Measurements from ENCODE around the gene LDLRAP1. TPM values are rescaled to one million over a fixed set of nuclear protein-coding genes. Genes with fewer than 3 reads are reported as not detected.

The LDLRAP1 gene
- total RNA-seq, 1 donor from 2014 or later: 8.6 TPM

GRCh38 chr1:25616095-25616986 is 72.9 kb downstream of the LDLRAP1 start, which contains the start of gene MAN1C1:
MAN1C1 (plus strand) TSS chr1:25616791; CDS start chr1:25617798, 1,007 bp downstream.
- Mint-ChIP-seq H3K27me3 (ENCODE audit: insufficient read depth, low read depth) (peaks cover 35% of the 10 kb centered on the region), H3K36me3 (no peaks in the 10 kb centered on the region), H3K4me1 (peaks cover 30% of the 10 kb centered on the region), H3K9me3 (no peaks in the 10 kb centered on the region), H3K4me3 (peak within 1 kb of the TSS; percentile 83), H3K27ac (no peak within 1 kb of the TSS)
- Histone ChIP-seq H2AFZ (replicated peaks) (peak within 1 kb of the TSS; percentile 85), H3K9ac (peak within 1 kb of the TSS; percentile 39), H3F3A (ENCODE audit: low read depth) (peaks cover 26% of the 10 kb centered on the region), H3K4me1 (peaks cover 22% of the 10 kb centered on the region), H3K4me2 (peak within 1 kb of the TSS; percentile 98), H3K27me3 (peaks cover 64% of the 10 kb centered on the region), H3K79me2 (ENCODE audit: low read depth) (no peaks in the 10 kb centered on the region), H3K4me3 (peak within 1 kb of the TSS; percentile 82), H3K36me3 (no peaks in the 10 kb centered on the region), H3K9me3 (ENCODE audit: low read depth) (no peaks in the 10 kb centered on the region), H3K27ac (no peak within 1 kb of the TSS), H4K20me1 (ENCODE audit: low read depth) (peaks cover 8% of the 10 kb centered on the region)
- TF ChIP-seq EZH2phosphoT487 (IDR thresholded peaks at IDR 0.05): no peak
- TF ChIP-seq CTCF (IDR thresholded peaks at IDR 0.05): peak; percentile 58
- DNase-seq (ENCODE audit: low spot score): peak; percentile 99

- Mint-ChIP-seq H3K27me3 (ENCODE audit: insufficient read depth, low read depth) (peaks cover 29% of the 10 kb centered on the region), H3K4me3 (peak overlapping the region; percentile 78), H3K27ac (no peak overlapping the region), H3K4me1 (peaks cover 30% of the 10 kb centered on the region), H3K36me3 (no peaks in the 10 kb centered on the region), H3K9me3 (no peaks in the 10 kb centered on the region)
- Histone ChIP-seq H3K9me3 (ENCODE audit: low read depth) (no peaks in the 10 kb centered on the region), H4K20me1 (ENCODE audit: low read depth) (peaks cover 8% of the 10 kb centered on the region), H3K9ac (peak overlapping the region; percentile 39), H3K27ac (no peak overlapping the region), H2AFZ (replicated peaks) (peak overlapping the region; percentile 85), H3F3A (ENCODE audit: low read depth) (peaks cover 26% of the 10 kb centered on the region), H3K4me2 (peak overlapping the region; percentile 98), H3K4me1 (peaks cover 22% of the 10 kb centered on the region), H3K36me3 (no peaks in the 10 kb centered on the region), H3K79me2 (ENCODE audit: low read depth) (no peaks in the 10 kb centered on the region), H3K4me3 (peak overlapping the region; percentile 82), H3K27me3 (peaks cover 58% of the 10 kb centered on the region)
- no peak for TF ChIP-seq EZH2phosphoT487 (IDR thresholded peaks at IDR 0.05)
- no peak for TF ChIP-seq CTCF (IDR thresholded peaks at IDR 0.05)
- TF ChIP-seq EZH2 (IDR thresholded peaks at IDR 0.05): no peak
- peak; percentile 52 for DNase-seq (ENCODE audit: low spot score)
Measured at GRCh38 chr1:25616987-25617624, 73.7 kb downstream of the LDLRAP1 start.

GRCh38 chr1:25617625-25618432 is 74.4 kb downstream of the LDLRAP1 start:
- Histone ChIP-seq H3F3A (ENCODE audit: low read depth) (peaks cover 26% of the 10 kb centered on the region), H3K79me2 (ENCODE audit: low read depth) (no peaks in the 10 kb centered on the region), H3K4me2 (peak overlapping the region; percentile 98), H4K20me1 (ENCODE audit: low read depth) (peaks cover 8% of the 10 kb centered on the region), H3K27me3 (peaks cover 53% of the 10 kb centered on the region), H3K4me3 (peak overlapping the region; percentile 58), H2AFZ (replicated peaks) (peak overlapping the region; percentile 62), H3K36me3 (no peaks in the 10 kb centered on the region), H3K9ac (no peak overlapping the region), H3K9me3 (ENCODE audit: low read depth) (no peaks in the 10 kb centered on the region), H3K4me1 (peaks cover 22% of the 10 kb centered on the region), H3K27ac (no peak overlapping the region)
- H3K4me3 Mint-ChIP-seq: peak overlapping the region; percentile 86
- H3K4me1 Mint-ChIP-seq: peaks cover 30% of the 10 kb centered on the region
- peaks cover 29% of the 10 kb centered on the region for H3K27me3 Mint-ChIP-seq (ENCODE audit: insufficient read depth, low read depth)
- peak; percentile 68 for DNase-seq (ENCODE audit: low spot score)
- no peak overlapping the region for H3K27ac Mint-ChIP-seq
- no peak for TF ChIP-seq CTCF (IDR thresholded peaks at IDR 0.05)
- no peak for TF ChIP-seq EZH2phosphoT487 (IDR thresholded peaks at IDR 0.05)
- peak; percentile 76 for TF ChIP-seq EZH2 (IDR thresholded peaks at IDR 0.05)
- H3K9me3 Mint-ChIP-seq: no peaks in the 10 kb centered on the region
- H3K36me3 Mint-ChIP-seq: no peaks in the 10 kb centered on the region
